Common myeloid progenitor, CD34-positive (primary cell): ENCODE measurements around the gene RELT.

Source experiments
- CTCF ChIA-PET: fragments of 350-600 bp; sonication (Branson Sonifier 250); formaldehyde crosslinking; loops from one replicate; lab custom pipeline; 2021; ENCODE audit warnings: antibody characterized with exemption; lab: Charles Lee
- POLR2A ChIA-PET: fragments of 350-600 bp; sonication (Branson Sonifier 250); formaldehyde crosslinking; loops from one replicate; lab custom pipeline; 2021; ENCODE audit warnings: antibody characterized with exemption; lab: Charles Lee
- DNase-seq, 3 donors: peaks; one replicate each; pipeline versions ENCODE4 v3.0.0 to v3.0.0-alpha.2; 2013
- H3K27ac ChIP-seq, 2 experiments: 1 replicate in 1 of 2; 2 replicates in 1 of 2; pipeline ENCODE4 v1.7.0; 2013; ENCODE audit warnings: inconsistent platforms in 2 of 2, low read length in 2 of 2, mild to moderate bottlenecking in 2 of 2, low read depth in 1 of 2, moderate library complexity in 1 of 2; ENCODE audit not compliant: severe bottlenecking in 2 of 2, insufficient read depth in 1 of 2, poor library complexity in 1 of 2
- H3K27me3 ChIP-seq, 5 experiments: replicated peaks in 2 of 5; 1 replicate in 3 of 5; 2 replicates in 2 of 5; pipeline versions ENCODE4 v1.6.1 to v1.7.0; 2013; ENCODE audit warnings: low read length in 4 of 5, mild to moderate bottlenecking in 2 of 5, moderate library complexity in 2 of 5, inconsistent platforms in 1 of 5; ENCODE audit not compliant: insufficient read depth in 5 of 5, control insufficient read depth in 4 of 5
- H3K36me3 ChIP-seq, 4 experiments: 1 replicate in 2 of 4; 2 replicates in 2 of 4; pipeline versions ENCODE4 v1.6.1 to v1.7.0; 2013; ENCODE audit warnings: low read length in 3 of 4, control low read depth in 1 of 4, mild to moderate bottlenecking in 1 of 4; ENCODE audit not compliant: control insufficient read depth in 4 of 4, insufficient read depth in 4 of 4
- H3K4me1 ChIP-seq, 4 experiments: 1 replicate in 3 of 4; 2 replicates in 1 of 4; pipeline versions ENCODE4 v1.6.1 to v1.7.1; 2013; ENCODE audit warnings: low read length in 3 of 4, mild to moderate bottlenecking in 3 of 4, control low read depth in 1 of 4, inconsistent platforms in 1 of 4, moderate library complexity in 1 of 4; ENCODE audit not compliant: control insufficient read depth in 4 of 4, insufficient read depth in 4 of 4; ENCODE audit errors: control extremely low read depth in 1 of 4
- H3K4me3 ChIP-seq, 7 experiments: 1 replicate in 4 of 7; 2 replicates in 3 of 7; pipeline versions ENCODE4 v1.5.1 to v1.7.0; 2013; ENCODE audit warnings: mild to moderate bottlenecking in 7 of 7, low read length in 6 of 7, moderate library complexity in 6 of 7, inconsistent platforms in 2 of 7, low read depth in 2 of 7, control low read depth in 1 of 7; ENCODE audit not compliant: insufficient read depth in 4 of 7, control insufficient read depth in 1 of 7; ENCODE audit errors: extremely low read depth in 1 of 7
- H3K9me3 ChIP-seq, 5 experiments: 1 replicate in 4 of 5; 2 replicates in 1 of 5; pipeline versions ENCODE4 v1.6.1 to v1.7.1; 2013; ENCODE audit warnings: low read length in 4 of 5, mild to moderate bottlenecking in 2 of 5, inconsistent platforms in 1 of 5, low read depth in 1 of 5, moderate library complexity in 1 of 5; ENCODE audit not compliant: control insufficient read depth in 4 of 5, insufficient read depth in 2 of 5; ENCODE audit errors: control extremely low read depth in 1 of 5
- WGBS: methylation state at CpG from one replicate; pipeline ENCODE4 v1.1.5; 2013; ENCODE audit not compliant: insufficient coverage; 5-methylcytosine and 5-hydroxymethylcytosine counted together

Gene RELT

GRCh38 chr11:73397468-73398131 is 21.4 kb downstream of the RELT start:
- H3K4me3 ChIP-seq, result no peak overlapping the region
- WGBS, result 94% methylated on average over 8 of the region's 8 CpGs

GRCh38 chr11:73398132-73398526 is 21.9 kb downstream of the RELT start:
- no peak overlapping the region for H3K4me3 ChIP-seq
- WGBS, result 99% methylated on average over 5 of the region's 5 CpGs
- no peak overlapping the region for H3K27ac ChIP-seq
- peaks cover 0 to 67% (median 33%) of the 10 kb centered on the region in 4 experiments for H3K36me3 ChIP-seq
- H3K4me1 ChIP-seq, result peaks cover 0 to 13% (median 4%) of the 10 kb centered on the region in 4 experiments
- H3K27me3 ChIP-seq, result no peaks in the 10 kb centered on the region
- H3K9me3 ChIP-seq, result no peaks in the 10 kb centered on the region
- no peak for DNase-seq
- POLR2A ChIA-PET, result no interaction called here
- CTCF ChIA-PET, result interaction anchor here (14.7 to 19.4 kb wide), 2 partner anchors 43 to 265 kb away, joined by 196 to 348 read pairs; no protein-coding TSS in a partner anchor

More at GRCh38 chr11:73397468-73398131, 21.4 kb downstream of the RELT start:
- ChIA-PET POLR2A (no interaction called here), CTCF (interaction anchor here (5.4 to 19.4 kb wide), 3 partner anchors 26 to 265 kb away, joined by 28 to 348 read pairs (median 196); no protein-coding TSS in a partner anchor)
- Histone ChIP-seq H3K36me3 (peaks cover 0 to 73% (median 35%) of the 10 kb centered on the region in 4 experiments), H3K4me1 (peaks cover 0 to 18% (median 9%) of the 10 kb centered on the region in 4 experiments), H3K27me3 (no peaks in the 10 kb centered on the region), H3K9me3 (no peaks in the 10 kb centered on the region), H3K27ac (no peak overlapping the region)
- no peak for DNase-seq

- H3K27me3 ChIP-seq, result no peaks in the 10 kb centered on the region
- H3K36me3 ChIP-seq, result peaks cover 0 to 61% (median 33%) of the 10 kb centered on the region in 4 experiments
- DNase-seq, result no peak
- peaks cover 0 to 9% (median under 1%) of the 10 kb centered on the region in 4 experiments for H3K4me1 ChIP-seq
- no peaks in the 10 kb centered on the region for H3K9me3 ChIP-seq
- 86% methylated on average over 1 of the region's 2 CpGs for WGBS
- CTCF ChIA-PET, result interaction anchor here (0.8 to 19.4 kb wide), 7 partner anchors 9 to 264 kb away, joined by 3 to 348 read pairs (median 4); no protein-coding TSS in a partner anchor
- H3K4me3 ChIP-seq, result no peak overlapping the region
- no peak overlapping the region for H3K27ac ChIP-seq
- POLR2A ChIA-PET, result no interaction called here
These were observed 22.5 kb downstream of the RELT start for GRCh38 chr11:73398721-73399120.

GRCh38 chr11:73399159-73399590 is 23.0 kb downstream of the RELT start:
- Histone ChIP-seq H3K4me3 (no peak overlapping the region), H3K27me3 (no peaks in the 10 kb centered on the region), H3K27ac (no peak overlapping the region), H3K9me3 (no peaks in the 10 kb centered on the region), H3K4me1 (peaks cover 0 to 9% (median under 1%) of the 10 kb centered on the region in 4 experiments), H3K36me3 (peaks cover 0 to 57% (median 30%) of the 10 kb centered on the region in 4 experiments)
- WGBS, result 100% methylated on average over 2 of the region's 6 CpGs
- no peak for DNase-seq
- POLR2A ChIA-PET, result interaction anchor here (0.5 to 1.7 kb wide), 4 partner anchors 89 to 287 kb away, joined by 3 to 8 read pairs (median 5); no protein-coding TSS in a partner anchor
- CTCF ChIA-PET, result interaction anchor here (0.8 to 19.4 kb wide), 13 partner anchors 10 to 264 kb away, joined by 3 to 348 read pairs (median 3); no protein-coding TSS in a partner anchor

- ChIA-PET POLR2A (interaction anchor here (0.5 to 1.7 kb wide), 4 partner anchors 89 to 286 kb away, joined by 3 to 8 read pairs (median 5); no protein-coding TSS in a partner anchor), CTCF (interaction anchor here (0.8 to 19.4 kb wide), 15 partner anchors 9 to 263 kb away, joined by 3 to 348 read pairs (median 3); no protein-coding TSS in a partner anchor)
- no peak overlapping the region for H3K4me3 ChIP-seq
- H3K9me3 ChIP-seq, result no peaks in the 10 kb centered on the region
- H3K4me1 ChIP-seq, result peaks cover 0 to 9% (median 1%) of the 10 kb centered on the region in 4 experiments
- DNase-seq, result no peak
- no peaks in the 10 kb centered on the region for H3K27me3 ChIP-seq
- peaks cover 0 to 53% (median 27%) of the 10 kb centered on the region in 4 experiments for H3K36me3 ChIP-seq
- 19% methylated on average over 3 of the region's 4 CpGs for whole genome bisulfite sequencing
- no peak overlapping the region for H3K27ac ChIP-seq
These were observed 23.4 kb downstream of the RELT start for GRCh38 chr11:73399636-73400035.

GRCh38 chr11:73400293-73400692 is 24.1 kb downstream of the RELT start:
- Histone ChIP-seq H3K36me3 (peaks cover 0 to 52% (median 25%) of the 10 kb centered on the region in 4 experiments), H3K4me3 (no peak overlapping the region), H3K9me3 (no peaks in the 10 kb centered on the region), H3K27me3 (no peaks in the 10 kb centered on the region), H3K27ac (no peak overlapping the region), H3K4me1 (peaks cover 0 to 9% (median 1%) of the 10 kb centered on the region in 4 experiments)
- ChIA-PET CTCF (interaction anchor here (0.8 to 19.4 kb wide), 14 partner anchors 8 to 262 kb away, joined by 3 to 348 read pairs (median 3); no protein-coding TSS in a partner anchor), POLR2A (interaction anchor here (1.7 kb wide), 1 partner anchor 260 kb away, joined by 8 read pairs; no protein-coding TSS in a partner anchor)
- WGBS, result 94% methylated on average over 6 of the region's 6 CpGs
- DNase-seq, result no peak
